Measurements from ENCODE around the gene PSENEN.

The PSENEN gene

DNA sequence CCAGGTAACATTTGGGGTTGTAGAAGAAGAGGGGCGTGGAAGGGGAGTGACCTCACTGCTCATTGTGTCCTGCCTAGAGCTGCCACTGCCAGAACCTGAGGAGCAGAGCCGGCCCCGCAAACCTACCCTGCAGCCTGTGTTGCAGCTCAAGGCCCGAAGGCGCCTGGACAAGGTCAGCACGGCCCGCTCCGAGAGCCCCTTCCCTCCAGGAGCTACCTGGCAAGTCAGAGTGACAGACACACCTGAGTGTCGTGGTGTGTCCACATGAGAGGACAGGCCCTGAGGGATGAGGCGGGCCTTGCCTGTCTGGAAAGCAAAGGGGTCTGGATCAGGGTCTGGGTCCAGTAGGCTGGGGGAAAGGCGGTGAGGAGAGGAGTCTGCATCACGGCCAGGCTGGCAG, 20.9 kb upstream of the PSENEN start:
- no peak overlapping the region for H3K4me3 ChIP-seq (ENCODE audit: low read length)
- TF ChIP-seq, protein P1, sequence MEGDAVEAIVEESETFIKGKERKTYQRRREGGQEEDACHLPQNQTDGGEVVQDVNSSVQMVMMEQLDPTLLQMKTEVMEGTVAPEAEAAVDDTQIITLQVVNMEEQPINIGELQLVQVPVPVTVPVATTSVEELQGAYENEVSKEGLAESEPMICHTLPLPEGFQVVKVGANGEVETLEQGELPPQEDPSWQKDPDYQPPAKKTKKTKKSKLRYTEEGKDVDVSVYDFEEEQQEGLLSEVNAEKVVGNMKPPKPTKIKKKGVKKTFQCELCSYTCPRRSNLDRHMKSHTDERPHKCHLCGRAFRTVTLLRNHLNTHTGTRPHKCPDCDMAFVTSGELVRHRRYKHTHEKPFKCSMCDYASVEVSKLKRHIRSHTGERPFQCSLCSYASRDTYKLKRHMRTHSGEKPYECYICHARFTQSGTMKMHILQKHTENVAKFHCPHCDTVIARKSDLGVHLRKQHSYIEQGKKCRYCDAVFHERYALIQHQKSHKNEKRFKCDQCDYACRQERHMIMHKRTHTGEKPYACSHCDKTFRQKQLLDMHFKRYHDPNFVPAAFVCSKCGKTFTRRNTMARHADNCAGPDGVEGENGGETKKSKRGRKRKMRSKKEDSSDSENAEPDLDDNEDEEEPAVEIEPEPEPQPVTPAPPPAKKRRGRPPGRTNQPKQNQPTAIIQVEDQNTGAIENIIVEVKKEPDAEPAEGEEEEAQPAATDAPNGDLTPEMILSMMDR (IDR thresholded peaks at IDR 0.05; ENCODE audit: insufficient read depth, low read depth, low read length, missing control alignments): no peak
- DNase-seq (ENCODE audit: low read depth): no peak

DNA sequence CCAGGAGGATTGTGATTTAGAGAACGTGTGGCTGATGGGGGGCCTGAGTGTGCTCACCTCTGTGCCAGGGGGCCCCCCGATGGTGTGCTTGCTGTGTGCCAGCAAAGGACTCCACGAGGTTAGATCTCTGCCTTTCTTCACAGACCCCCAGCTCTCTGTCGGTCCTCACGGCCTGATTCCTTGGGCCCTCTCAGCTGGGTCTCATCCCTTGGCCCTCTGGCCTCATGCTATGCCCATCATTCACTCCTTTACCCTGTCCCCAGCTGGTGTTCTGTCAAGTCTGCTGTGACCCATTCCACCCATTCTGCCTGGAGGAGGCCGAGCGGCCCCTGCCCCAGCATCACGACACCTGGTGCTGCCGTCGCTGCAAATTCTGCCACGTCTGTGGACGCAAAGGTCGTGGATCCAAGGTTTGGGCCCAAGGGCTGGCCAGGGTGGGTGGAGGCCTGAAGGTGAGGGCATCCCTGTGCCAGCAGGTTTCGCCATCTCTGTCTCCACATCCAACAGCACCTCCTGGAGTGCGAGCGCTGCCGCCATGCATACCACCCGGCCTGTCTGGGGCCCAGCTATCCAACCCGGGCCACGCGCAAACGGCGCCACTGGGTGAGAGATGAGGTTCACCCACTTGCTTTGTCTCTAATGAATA, 20.1 kb upstream of the PSENEN start:
- TF ChIP-seq, protein P1 (IDR thresholded peaks at IDR 0.05; ENCODE audit: insufficient read depth, low read depth, low read length, missing control alignments): no peak
- H3K4me3 ChIP-seq (ENCODE audit: low read length): no peak overlapping the region

DNA sequence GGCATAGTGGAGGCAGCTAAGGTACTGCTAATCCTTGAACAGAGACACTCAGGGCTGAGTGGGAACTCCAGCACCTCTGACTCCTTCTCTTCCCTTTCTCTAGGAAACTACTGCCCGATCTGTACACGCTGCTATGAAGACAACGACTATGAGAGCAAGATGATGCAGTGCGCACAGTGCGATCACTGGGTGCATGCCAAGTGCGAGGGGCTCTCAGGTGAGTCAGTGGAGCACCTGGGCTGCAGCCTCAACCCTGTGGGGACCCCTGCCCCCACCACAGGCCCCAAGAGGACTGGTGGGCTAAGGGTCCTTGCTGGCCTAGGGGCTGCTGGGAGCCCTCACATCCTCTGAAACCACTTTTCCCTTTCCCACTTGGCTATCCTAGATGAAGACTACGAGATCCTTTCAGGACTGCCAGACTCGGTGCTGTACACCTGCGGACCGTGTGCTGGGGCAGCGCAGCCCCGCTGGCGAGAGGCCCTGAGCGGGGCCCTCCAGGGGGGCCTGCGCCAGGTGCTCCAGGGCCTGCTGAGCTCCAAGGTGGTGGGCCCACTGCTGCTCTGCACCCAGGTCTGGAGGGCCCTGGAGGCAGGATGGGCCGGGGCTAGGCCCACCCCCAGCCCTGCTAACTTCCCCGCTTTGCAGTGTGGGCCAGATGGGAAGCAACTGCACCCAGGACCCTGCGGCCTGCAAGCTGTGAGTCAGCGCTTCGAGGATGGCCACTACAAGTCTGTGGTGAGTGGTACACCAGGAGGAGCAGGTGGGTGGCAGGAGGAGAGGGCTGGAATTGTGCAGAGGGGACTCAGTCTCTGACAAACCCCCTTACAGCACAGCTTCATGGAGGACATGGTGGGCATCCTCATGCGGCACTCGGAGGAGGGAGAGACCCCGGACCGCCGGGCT, 18.1 kb upstream of the PSENEN start:
- H3K4me3 ChIP-seq (ENCODE audit: low read length): no peak overlapping the region
- TF ChIP-seq, protein P1 (IDR thresholded peaks at IDR 0.05; ENCODE audit: insufficient read depth, low read depth, low read length, missing control alignments): no peak
- DNase-seq (ENCODE audit: low read depth): no peak

More for the DNA sequence above, 20.1 kb upstream of the PSENEN start:
- no peak for DNase-seq (ENCODE audit: low read depth)

DNA sequence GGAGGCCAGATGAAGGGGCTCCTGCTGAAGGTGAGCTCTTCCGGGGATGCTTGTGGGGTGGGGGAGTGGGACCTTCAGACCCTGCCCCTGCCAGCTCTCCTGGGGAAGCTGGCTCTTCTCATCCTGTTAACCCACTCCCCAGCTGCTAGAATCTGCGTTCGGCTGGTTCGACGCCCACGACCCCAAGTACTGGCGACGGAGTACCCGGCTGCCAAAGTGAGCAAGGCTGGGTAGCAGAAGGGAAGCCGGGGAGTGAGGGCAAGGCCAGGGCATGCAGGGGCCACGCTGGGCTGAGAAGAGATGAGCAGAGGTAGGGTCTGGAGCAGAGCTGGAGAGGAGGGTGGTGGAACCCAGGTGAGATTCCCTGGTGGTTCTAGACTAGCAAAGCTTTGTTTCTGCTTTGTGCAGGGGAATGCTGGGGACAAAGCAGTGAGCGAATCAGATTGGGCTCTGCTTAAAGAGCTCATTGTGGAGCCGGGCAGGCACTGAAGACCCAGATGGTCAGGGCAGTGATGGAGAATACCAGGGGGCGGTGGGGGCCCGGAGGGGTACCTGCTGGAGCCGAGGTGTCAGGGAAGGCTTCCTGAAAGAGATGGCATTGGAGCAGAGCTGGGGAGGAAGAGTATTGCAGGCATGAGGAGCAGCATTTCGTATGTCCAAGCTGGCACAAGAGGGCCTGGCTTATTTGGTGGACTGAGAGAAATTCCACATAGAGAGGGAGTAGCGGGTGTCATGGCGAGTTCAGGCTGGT, 17.3 kb upstream of the PSENEN start:
- TF ChIP-seq, protein P1 (IDR thresholded peaks at IDR 0.05; ENCODE audit: insufficient read depth, low read depth, low read length, missing control alignments): no peak
- DNase-seq (ENCODE audit: low read depth): no peak
- no peak overlapping the region for H3K4me3 ChIP-seq (ENCODE audit: low read length)

DNA sequence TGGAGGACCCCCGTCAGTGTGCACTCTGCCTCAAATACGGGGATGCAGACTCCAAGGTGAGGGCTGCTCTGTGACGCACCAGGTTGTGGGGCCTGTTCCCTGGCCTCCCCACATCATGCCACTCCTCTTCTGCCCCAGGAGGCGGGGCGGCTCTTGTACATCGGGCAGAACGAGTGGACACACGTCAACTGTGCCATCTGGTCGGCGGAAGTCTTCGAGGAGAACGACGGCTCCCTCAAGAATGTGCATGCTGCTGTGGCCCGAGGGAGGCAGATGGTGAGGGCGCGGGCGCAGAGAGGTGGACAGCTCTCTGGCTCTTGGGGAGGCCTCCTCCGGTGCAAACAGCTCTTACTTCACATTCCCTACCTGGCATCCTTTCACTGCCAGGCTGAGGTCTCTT, 16.4 kb upstream of the PSENEN start:
- TF ChIP-seq, protein P1 (IDR thresholded peaks at IDR 0.05; ENCODE audit: insufficient read depth, low read depth, low read length, missing control alignments): no peak
- no peak overlapping the region for H3K4me3 ChIP-seq (ENCODE audit: low read length)
- DNase-seq (ENCODE audit: low read depth): no peak

DNA sequence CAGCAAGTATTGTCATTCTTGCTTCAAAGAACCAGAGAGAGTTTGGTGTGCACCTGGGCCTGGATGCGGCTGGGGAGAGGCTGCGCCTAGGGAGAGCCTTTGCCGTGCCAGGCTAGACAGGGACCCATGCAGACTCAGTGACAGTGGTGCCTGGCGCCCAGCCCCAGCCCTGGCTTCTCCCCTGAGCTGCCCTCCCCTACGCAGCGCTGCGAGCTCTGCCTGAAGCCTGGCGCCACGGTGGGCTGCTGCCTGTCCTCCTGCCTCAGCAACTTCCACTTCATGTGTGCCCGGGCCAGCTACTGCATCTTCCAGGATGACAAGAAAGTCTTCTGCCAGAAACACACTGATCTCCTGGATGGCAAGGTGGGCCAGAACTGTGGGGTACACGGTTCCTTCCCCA, 15.7 kb upstream of the PSENEN start:
- DNase-seq (ENCODE audit: low read depth): no peak
- TF ChIP-seq, protein P1 (IDR thresholded peaks at IDR 0.05; ENCODE audit: insufficient read depth, low read depth, low read length, missing control alignments): no peak
- no peak overlapping the region for H3K4me3 ChIP-seq (ENCODE audit: low read length)

Data from epithelial cell of esophagus (primary cell).